BLaER1 treated with 17β-estradiol and CSF1 and Interleukin-3, amounts not matched to agents 10 nM and 100 nM (cell line): ENCODE results near the gene SUSD2.

ENCODE experiments used
- H3K27ac ChIP-seq, 11 experiments: shearing (Covaris generic); formaldehyde crosslinking; 2 replicates each; pipeline ENCODE4 v1.8.1; 2022
- H3K27me3 ChIP-seq, 11 experiments: shearing (Covaris generic); formaldehyde crosslinking; 2 replicates each; pipeline ENCODE4 v1.8.1; 2022
- H3K36me3 ChIP-seq, 11 experiments: shearing (Covaris generic); formaldehyde crosslinking; 2 replicates each; pipeline ENCODE4 v1.8.1; 2022
- H3K4me1 ChIP-seq, 10 experiments: shearing (Covaris generic); formaldehyde crosslinking; 2 replicates each; pipeline ENCODE4 v1.8.1; 2022
- H3K4me2 ChIP-seq, 11 experiments: shearing (Covaris generic); formaldehyde crosslinking; 2 replicates each; pipeline ENCODE4 v1.8.1; 2022
- H3K4me3 ChIP-seq, 10 experiments: shearing (Covaris generic); formaldehyde crosslinking; 2 replicates each; pipeline ENCODE4 v1.8.1; 2022
- H3K9ac ChIP-seq, 11 experiments: shearing (Covaris generic); formaldehyde crosslinking; 2 replicates each; pipeline ENCODE4 v1.8.1; 2022
- H3K9me3 ChIP-seq, 11 experiments: shearing (Covaris generic); formaldehyde crosslinking; replicated peaks in 1 of 11; 2 replicates each; pipeline ENCODE4 v1.8.1; 2022
- H4K20me1 ChIP-seq, 11 experiments: shearing (Covaris generic); formaldehyde crosslinking; 2 replicates each; pipeline ENCODE4 v1.8.1; 2022
- Cebpa-rat ChIP-seq, 11 experiments: shearing (Covaris generic); IDR thresholded peaks; 2 replicates each; pipeline ENCODE4 v1.8.1; 2022

The SUSD2 gene

GRCh38 chr22:24214467-24215285 lies 33.4 kb downstream of the SUSD2 start:
- no peak overlapping the region for H3K4me3 ChIP-seq
- peaks cover 0 to 7% (median 0%) of the 10 kb centered on the region in 11 experiments; a peak in 1 of 22 replicates for H3K9me3 ChIP-seq
- peak overlapping the region in 4 of 11 experiments; percentile 57 to 84 (median 78); a peak in 9 of 22 replicates for H3K4me2 ChIP-seq

GRCh38 chr22:24216541-24217209 lies 35.4 kb downstream of the SUSD2 start:
- peak overlapping the region in 9 of 11 experiments; percentile 41 to 84 (median 70); a peak in 18 of 22 replicates for H3K4me2 ChIP-seq
- peak overlapping the region in 3 of 11 experiments; percentile 1 to 19 (median 15); a peak in 5 of 22 replicates for H3K9ac ChIP-seq
- peak overlapping the region in 8 of 11 experiments; percentile 4 to 62 (median 47); a peak in 14 of 22 replicates for H3K27ac ChIP-seq

More at GRCh38 chr22:24214467-24215285, 33.4 kb downstream of the SUSD2 start:
- H3K4me1 ChIP-seq, result peaks cover 14 to 76% (median 46%) of the 10 kb centered on the region in 10 experiments
- H3K9ac ChIP-seq, result no peak overlapping the region
- H4K20me1 ChIP-seq, result no peaks in the 10 kb centered on the region
- no peaks in the 10 kb centered on the region for H3K27me3 ChIP-seq
- peaks cover 0 to 32% (median 7%) of the 10 kb centered on the region in 11 experiments; a peak in 12 of 22 replicates for H3K36me3 ChIP-seq
- peak overlapping the region in 8 of 11 experiments; percentile 27 to 62 (median 44); a peak in 13 of 22 replicates for H3K27ac ChIP-seq
- no peak for TF ChIP-seq Cebpa-rat (IDR thresholded peaks at IDR 0.05)

GRCh38 chr22:24217384-24217783 lies 36.1 kb downstream of the SUSD2 start:
- no peak overlapping the region for H3K4me3 ChIP-seq

More at GRCh38 chr22:24216541-24217209, 35.4 kb downstream of the SUSD2 start:
- TF ChIP-seq Cebpa-rat (IDR thresholded peaks at IDR 0.05), result no peak
- Histone ChIP-seq H3K27me3 (no peaks in the 10 kb centered on the region), H3K4me3 (no peak overlapping the region), H4K20me1 (no peaks in the 10 kb centered on the region), H3K36me3 (peaks cover 0 to 52% (median 17%) of the 10 kb centered on the region in 11 experiments; a peak in 12 of 22 replicates), H3K4me1 (peaks cover 3 to 61% (median 39%) of the 10 kb centered on the region in 10 experiments; a peak in 18 of 20 replicates), H3K9me3 (peaks cover 0 to 7% (median 0%) of the 10 kb centered on the region in 11 experiments; a peak in 1 of 22 replicates)

GRCh38 chr22:24219750-24220149 lies 38.5 kb downstream of the SUSD2 start:
- Histone ChIP-seq H3K27ac (peak overlapping the region in 4 of 11 experiments; percentile 1 to 31 (median 26); a peak in 3 of 22 replicates), H3K4me1 (peaks cover 0 to 34% (median 26%) of the 10 kb centered on the region in 10 experiments; a peak in 16 of 20 replicates)

More at GRCh38 chr22:24217384-24217783, 36.1 kb downstream of the SUSD2 start:
- Histone ChIP-seq H3K27ac (peak overlapping the region in 4 of 11 experiments; percentile 40 to 60 (median 52); a peak in 4 of 22 replicates), H3K4me1 (peaks cover 3 to 54% (median 36%) of the 10 kb centered on the region in 10 experiments; a peak in 18 of 20 replicates), H3K36me3 (peaks cover 0 to 59% (median 17%) of the 10 kb centered on the region in 11 experiments; a peak in 12 of 22 replicates), H3K27me3 (no peaks in the 10 kb centered on the region), H3K9me3 (peaks cover 0 to 7% (median 0%) of the 10 kb centered on the region in 11 experiments; a peak in 1 of 22 replicates), H4K20me1 (no peaks in the 10 kb centered on the region), H3K9ac (no peak overlapping the region; a peak in 1 of 22 replicates), H3K4me2 (peak overlapping the region in 9 of 11 experiments; percentile 21 to 84 (median 70); a peak in 17 of 22 replicates)
- TF ChIP-seq Cebpa-rat (IDR thresholded peaks at IDR 0.05), result no peak

GRCh38 chr22:24224468-24224867 lies 43.2 kb downstream of the SUSD2 start:
- no peaks in the 10 kb centered on the region for H4K20me1 ChIP-seq
- H3K36me3 ChIP-seq, result peaks cover 0 to 100% (median 27%) of the 10 kb centered on the region in 11 experiments; a peak in 12 of 22 replicates
- H3K4me2 ChIP-seq, result no peak overlapping the region
- no peak overlapping the region for H3K9ac ChIP-seq
- peaks cover 9 to 47% (median 20%) of the 10 kb centered on the region in 11 experiments for H3K9me3 ChIP-seq
- no peak overlapping the region for H3K27ac ChIP-seq
- H3K4me1 ChIP-seq, result peaks cover 0 to 5% (median 0%) of the 10 kb centered on the region in 10 experiments; a peak in 1 of 20 replicates
- no peak overlapping the region for H3K4me3 ChIP-seq
- no peak for TF ChIP-seq Cebpa-rat (IDR thresholded peaks at IDR 0.05)
- no peaks in the 10 kb centered on the region for H3K27me3 ChIP-seq

More at GRCh38 chr22:24219750-24220149, 38.5 kb downstream of the SUSD2 start:
- peaks cover 4 to 25% (median 10%) of the 10 kb centered on the region in 11 experiments for H3K9me3 ChIP-seq
- H4K20me1 ChIP-seq, result no peaks in the 10 kb centered on the region
- no peak overlapping the region for H3K4me2 ChIP-seq
- H3K27me3 ChIP-seq, result no peaks in the 10 kb centered on the region
- H3K9ac ChIP-seq, result no peak overlapping the region
- peaks cover 0 to 83% (median 27%) of the 10 kb centered on the region in 11 experiments; a peak in 12 of 22 replicates for H3K36me3 ChIP-seq
- no peak for TF ChIP-seq Cebpa-rat (IDR thresholded peaks at IDR 0.05)
- H3K4me3 ChIP-seq, result no peak overlapping the region

GRCh38 chr22:24225044-24225601 lies 43.8 kb downstream of the SUSD2 start:
- Histone ChIP-seq H4K20me1 (no peaks in the 10 kb centered on the region), H3K27ac (no peak overlapping the region), H3K9ac (no peak overlapping the region), H3K4me3 (no peak overlapping the region), H3K4me1 (no peaks in the 10 kb centered on the region), H3K9me3 (peaks cover 9 to 47% (median 20%) of the 10 kb centered on the region in 11 experiments), H3K27me3 (no peaks in the 10 kb centered on the region), H3K4me2 (no peak overlapping the region), H3K36me3 (peaks cover 0 to 100% (median 21%) of the 10 kb centered on the region in 11 experiments; a peak in 12 of 22 replicates)
- TF ChIP-seq Cebpa-rat (IDR thresholded peaks at IDR 0.05), result no peak

- no peaks in the 10 kb centered on the region for H3K4me1 ChIP-seq
- H3K4me3 ChIP-seq, result no peak overlapping the region
- no peaks in the 10 kb centered on the region for H4K20me1 ChIP-seq
- H3K4me2 ChIP-seq, result no peak overlapping the region
- TF ChIP-seq Cebpa-rat (IDR thresholded peaks at IDR 0.05), result no peak
- H3K27me3 ChIP-seq, result no peaks in the 10 kb centered on the region
- H3K27ac ChIP-seq, result no peak overlapping the region
- peaks cover 9 to 47% (median 20%) of the 10 kb centered on the region in 11 experiments for H3K9me3 ChIP-seq
- H3K36me3 ChIP-seq, result peaks cover 0 to 100% (median 15%) of the 10 kb centered on the region in 11 experiments; a peak in 12 of 22 replicates
- H3K9ac ChIP-seq, result no peak overlapping the region
Observed at GRCh38 chr22:24225951-24226350, 44.7 kb downstream of the SUSD2 start.
